Left lung (tissue), 10 donors: ENCODE measurements around the gene SYDE2. TPM values are rescaled to one million over a fixed set of nuclear protein-coding genes. Genes with fewer than 3 reads are reported as not detected.
A peak's percentile ranks its signal among the peaks of the same experiment; 100 is the strongest.

Experiments
- ATAC-seq: fragments of 200-7000 bp; cut with Tn5 transposase; one replicate; pipeline ENCODE4 v1.9.1; 2020; ENCODE audit warnings: moderate library complexity
- DNase-seq, 4 donors: peaks; one replicate each; pipeline ENCODE4 v3.0.0-alpha.2; 2013 to 2020
- H3K27ac ChIP-seq, 2 donors: fragments of 200-600 bp; sonication (generic) in 1 of 2; one replicate each; pipeline versions ENCODE4 v1.5.0 to v1.8.0; 2020 to 2021
- H3K27me3 ChIP-seq, 2 donors: fragments of 200-600 bp; sonication (generic) in 1 of 2; one replicate each; pipeline versions ENCODE4 v1.5.0 to v1.8.0; 2020 to 2021
- H3K36me3 ChIP-seq, 2 donors: fragments of 200-600 bp; sonication (generic) in 1 of 2; one replicate each; pipeline versions ENCODE4 v1.5.0 to v1.8.0; 2020 to 2021
- H3K4me1 ChIP-seq, 2 donors: fragments of 200-600 bp; one replicate each; pipeline ENCODE4 v1.8.0; 2021
- H3K4me3 ChIP-seq, 2 donors: fragments of 200-600 bp; sonication (generic) in 1 of 2; one replicate each; pipeline versions ENCODE4 v1.5.0 to v1.8.0; 2020 to 2021; ENCODE audit warnings: mild to moderate bottlenecking in 1 of 2
- H3K9me3 ChIP-seq, 2 donors: fragments of 200-600 bp; sonication (generic) in 1 of 2; one replicate each; pipeline versions ENCODE4 v1.5.0 to v1.8.0; 2020 to 2021
- CTCF ChIP-seq, 2 donors: fragments of 200-600 bp; sonication (generic) in 1 of 2; IDR thresholded peaks; one replicate each; pipeline versions ENCODE4 v1.5.0 to v1.8.0; 2021; ENCODE audit warnings: antibody characterized with exemption in 2 of 2
- intact Hi-C, 2 donors: fragments of 100-400 bp; cut with DNase I; formaldehyde crosslinking; loops; one replicate each; pipeline versions ENCODE4 v1.11.2 to v1.14.2; 2022
- microRNA-seq, 2 donors: library from miRNA; unstranded; fragments of <30 nt; microRNA quantifications; one replicate each; pipeline ENCODE4, GENCODE V29; 2019
- polyA plus RNA-seq, 6 donors: library from polyadenylated mRNA; unstranded; fragments of 120-200 nt; gene quantifications; one replicate each; pipeline ENCODE4 v1.2.1, GENCODE V29; 2013; ENCODE audit not compliant: insufficient read length in 6 of 6
- total RNA-seq, 2 donors: library from RNA; stranded (reverse); fragmentation: NEBNext Ultra II Directional; extraction: Animal tissue kit (Norgen Biotek cat#: 25700); gene quantifications; one replicate each; pipeline ENCODE4 v1.2.1, GENCODE V29; 2021
- donor health status: DM: no; HTN: yes; CAD: no.
- donor health status: DM: no; HTN: no; CAD: no.

Gene SYDE2
- total and polyA plus RNA-seq, 8 donors, result 11.1 to 18.2 (median 14.2) TPM

- TF ChIP-seq CTCF (IDR thresholded peaks at IDR 0.05), result no peak
- DNase-seq, result no peak
- ATAC-seq, result peak; percentile 89
These were observed 82.1 kb downstream of the SYDE2 start for GRCh38 chr1:85118751-85119150.

GRCh38 chr1:85116856-85117255 is 84.0 kb downstream of the SYDE2 start:
- no peaks in the 10 kb centered on the region for H3K4me1 ChIP-seq
- intact Hi-C loops, result no loop called here
- no peaks in the 10 kb centered on the region for H3K9me3 ChIP-seq

More at GRCh38 chr1:85118751-85119150, 82.1 kb downstream of the SYDE2 start:
- intact Hi-C loops, result no loop called here
- H3K36me3 ChIP-seq, result no peaks in the 10 kb centered on the region
- no peaks in the 10 kb centered on the region for H3K9me3 ChIP-seq
- H3K4me1 ChIP-seq, result no peaks in the 10 kb centered on the region
- H3K4me3 ChIP-seq, result no peak overlapping the region
- H3K27me3 ChIP-seq, result no peaks in the 10 kb centered on the region
- H3K27ac ChIP-seq, result peak overlapping the region in 1 of 2 donors; percentile 51

DNA sequence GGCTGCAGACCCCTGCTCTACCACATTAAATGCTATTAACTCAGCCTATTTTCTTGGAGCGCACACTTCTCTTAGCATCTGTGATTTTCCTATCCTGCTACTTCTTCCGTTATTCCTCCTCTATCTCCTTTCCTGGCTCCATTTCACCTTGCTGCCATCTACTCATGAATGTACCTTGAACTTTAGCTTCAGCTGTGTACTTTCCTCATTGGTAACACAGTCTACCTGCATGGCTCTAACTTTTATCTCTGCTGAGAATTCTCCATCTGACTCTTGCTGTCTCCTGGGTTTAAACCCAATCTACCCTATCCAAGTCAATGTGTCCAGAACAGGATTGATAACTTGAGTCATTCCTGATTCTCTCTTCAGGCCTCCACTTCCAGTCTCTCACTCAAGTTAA is 84.9 kb downstream of the SYDE2 start:
- no peak for ATAC-seq
- no peaks in the 10 kb centered on the region for H3K9me3 ChIP-seq
- intact Hi-C loops, result no loop called here
- no peak overlapping the region for H3K27ac ChIP-seq
- DNase-seq, result no peak
- TF ChIP-seq CTCF (IDR thresholded peaks at IDR 0.05), result no peak
- no peaks in the 10 kb centered on the region for H3K4me1 ChIP-seq
- no peaks in the 10 kb centered on the region for H3K36me3 ChIP-seq
- H3K27me3 ChIP-seq, result no peaks in the 10 kb centered on the region
- no peak overlapping the region for H3K4me3 ChIP-seq

More at GRCh38 chr1:85116856-85117255, 84.0 kb downstream of the SYDE2 start:
- no peak overlapping the region for H3K4me3 ChIP-seq
- H3K36me3 ChIP-seq, result no peaks in the 10 kb centered on the region
- no peak for TF ChIP-seq CTCF (IDR thresholded peaks at IDR 0.05)
- no peak overlapping the region for H3K27ac ChIP-seq
- H3K27me3 ChIP-seq, result no peaks in the 10 kb centered on the region
- ATAC-seq (no peak), DNase-seq (no peak)

DNA sequence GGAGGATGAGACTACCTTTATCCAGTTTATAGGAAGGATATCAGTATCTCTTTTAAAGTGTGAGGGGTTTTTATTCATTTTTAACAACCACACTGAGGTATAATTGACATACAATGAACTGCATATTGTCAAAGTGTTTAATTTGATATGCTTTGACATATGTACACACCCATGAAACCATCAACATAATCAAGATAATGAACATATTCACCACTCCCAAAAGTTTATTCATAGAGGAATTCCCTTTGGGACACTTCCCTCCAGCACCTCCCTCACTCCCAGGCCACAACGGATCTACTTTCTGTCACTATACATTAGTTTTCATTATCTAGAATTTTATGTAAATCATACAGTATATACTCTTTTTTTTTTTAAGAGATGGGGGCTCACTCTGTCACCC is 89.1 kb downstream of the SYDE2 start:
- ATAC-seq (no peak), DNase-seq (no peak)
- no peaks in the 10 kb centered on the region for H3K36me3 ChIP-seq
- TF ChIP-seq CTCF (IDR thresholded peaks at IDR 0.05), result no peak
- no peaks in the 10 kb centered on the region for H3K4me1 ChIP-seq
- H3K4me3 ChIP-seq, result no peak overlapping the region
- H3K27me3 ChIP-seq, result no peaks in the 10 kb centered on the region
- no peak overlapping the region for H3K27ac ChIP-seq
- H3K9me3 ChIP-seq, result no peaks in the 10 kb centered on the region
- intact Hi-C loops, result loop anchor here in 1 of 2 donors (5.0 kb wide), 1 partner anchor 141 kb away; no protein-coding TSS in a partner anchor

DNA sequence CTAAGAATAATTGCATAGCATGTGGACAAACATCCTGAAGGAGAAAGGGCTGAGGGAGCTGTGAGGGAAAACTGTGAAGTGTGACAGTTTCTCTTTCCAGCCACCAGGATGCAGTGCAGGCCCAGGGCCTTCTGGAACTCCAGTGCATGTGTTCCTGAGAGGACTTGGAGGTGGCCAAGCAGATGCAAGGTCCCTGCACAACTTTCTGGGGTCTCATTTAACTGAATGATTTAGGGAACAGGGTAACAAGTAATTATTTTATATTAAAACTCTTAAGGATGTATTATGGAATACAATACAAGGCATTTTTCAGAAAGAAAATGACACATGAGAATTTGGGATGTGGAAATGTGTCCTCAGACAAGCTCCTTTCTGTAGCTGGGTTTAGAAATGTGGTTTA is 91.3 kb downstream of the SYDE2 start:
- intact Hi-C loops, result no loop called here

More for the DNA sequence above, 91.3 kb downstream of the SYDE2 start:
- ATAC-seq (peak; percentile 99), DNase-seq (peak; percentile 53 to 83 (median 58))
- Histone ChIP-seq H3K27me3 (no peaks in the 10 kb centered on the region), H3K4me3 (no peak overlapping the region), H3K36me3 (no peaks in the 10 kb centered on the region), H3K9me3 (no peaks in the 10 kb centered on the region), H3K4me1 (no peaks in the 10 kb centered on the region), H3K27ac (no peak overlapping the region)
- TF ChIP-seq CTCF (IDR thresholded peaks at IDR 0.05), result peak; percentile 55 to 69

Small RNAs within 50 kb of the gene (microRNA-seq; reads per million reads assigned to microRNA genes)
- gene MIR4423, result 3.0 to 14.1 reads per million in 2 donors

Other genes starting within 250 kb of the SYDE2 start
- 1 to 10 TPM; 2.8 to 5.9 TPM for gene MCOLN2, start 203.9 kb downstream of the SYDE2 start, total RNA-seq
- 1 to 10 TPM; 3.5 to 5.6 (median 3.8) TPM for gene MCOLN2, start 203.9 kb downstream of the SYDE2 start, polyA plus RNA-seq
- 1 to 10 TPM; 3.6 to 8.1 TPM for gene MCOLN3, start 152.5 kb downstream of the SYDE2 start, total RNA-seq
- 1 to 10 TPM; 1.2 to 2.1 (median 1.6) TPM for gene MCOLN3, start 152.5 kb downstream of the SYDE2 start, polyA plus RNA-seq
- gene C1orf52, start 58.6 kb upstream of the SYDE2 start, total RNA-seq, result 10 to 100 TPM; 18.0 to 22.1 TPM
- gene C1orf52, start 58.6 kb upstream of the SYDE2 start, polyA plus RNA-seq, result 10 to 100 TPM; 48.4 to 66.4 (median 56.5) TPM
- gene BCL10, start 75.6 kb upstream of the SYDE2 start, total RNA-seq, result 10 to 100 TPM; 25.0 to 31.6 TPM
- 10 to 100 TPM; 29.4 to 33.5 (median 30.8) TPM for gene BCL10, start 75.6 kb upstream of the SYDE2 start, polyA plus RNA-seq